SK-N-SH (cell line): ENCODE measurements around the gene LRRC1.

Experiments
- CTCF ChIP-seq: fragments of 200-600 bp; sonication (generic); IDR thresholded peaks from 2 replicates; pipeline ENCODE4 v1.6.1; 2017; ENCODE audit warnings: antibody characterized with exemption, mild to moderate bottlenecking, moderate library complexity
- ELF1 ChIP-seq: IDR thresholded peaks from 2 replicates; pipeline ENCODE4 v1.4.0; 2012
- IRF3 ChIP-seq: fragments of 150-350 bp; IDR thresholded peaks from 2 replicates; pipeline ENCODE4 v1.6.1; 2016; ENCODE audit warnings: mild to moderate bottlenecking, low read depth, low read length
- RAD21 ChIP-seq: IDR thresholded peaks from 2 replicates; pipeline ENCODE4 v1.6.1; 2012; ENCODE audit warnings: mild to moderate bottlenecking, low read length
- RCOR1 ChIP-seq: fragments of 150-350 bp; IDR thresholded peaks from 2 replicates; pipeline ENCODE4 v1.6.1; 2017; ENCODE audit warnings: antibody characterized with exemption, low read length
- REST ChIP-seq: IDR thresholded peaks from 2 replicates; pipeline ENCODE4 v1.6.1; 2012; ENCODE audit warnings: mild to moderate bottlenecking, low read depth, low read length, moderate library complexity
- TEAD4 ChIP-seq: IDR thresholded peaks from 2 replicates; pipeline ENCODE4 v1.4.0; 2012; ENCODE audit warnings: mild to moderate bottlenecking, borderline replicate concordance; ENCODE audit not compliant: insufficient read depth

- TF ChIP-seq CTCF, result no peak
- no peak for TF ChIP-seq REST
- TF ChIP-seq RCOR1, result no peak
- TF ChIP-seq RAD21, result no peak
- no peak for TF ChIP-seq ELF1
- TF ChIP-seq IRF3, result no peak
- no peak for TF ChIP-seq TEAD4
Observed at GRCh38 chr6:53892707-53893106, 97.9 kb downstream of the LRRC1 start.
